K562 (cell line): ENCODE results near the gene MEGF10. TPM values are rescaled to one million over a fixed set of nuclear protein-coding genes. Genes with fewer than 3 reads are reported as not detected.

Source experiments
- ATAC-seq: fragments of 200-7000 bp; cut with Tn5 transposase; 3 replicates; pipeline ENCODE4 v1.9.1; 2020; ENCODE audit warnings: moderate library complexity
- BruUV-seq: library from RNA; stranded (reverse); fragments of 400-500 nt; replicated peaks from 2 replicates; lab custom pipeline; 2021; lab: Mats Ljungman, UMichigan
- CTCF ChIA-PET: fragments of 300-600 bp; formaldehyde crosslinking; extraction: SDS; loops from one replicate; lab custom pipeline; 2021; ENCODE audit warnings: low intra/inter-chr PET ratio; lab: Yijun Ruan, JAX
- POLR2A ChIA-PET: fragments of 300-600, 350-650 bp; sonication (Branson Sonifier 250); formaldehyde crosslinking; extraction: SDS; loops from one replicate; lab custom pipeline; 2021; ENCODE audit warnings: antibody characterized with exemption, inconsistent platforms; lab: Yijun Ruan, JAX
- DNase-seq, 4 experiments: peaks; one replicate each; pipeline versions ENCODE4 v3.0.0 to v3.0.0-alpha.2; 2011 to 2018; ENCODE audit warnings: low spot score in 3 of 4, mixed read lengths in 3 of 4; ENCODE audit errors: extremely low read depth in 1 of 4
- FAIRE-seq: peaks from 2 replicates; lab custom pipeline; 2011; peaks lifted over from hg19 to GRCh38; lab: Jason Lieb, UNC
- H2AFZ ChIP-seq: 2 replicates; pipeline ENCODE4 v1.6.0; 2011; ENCODE audit warnings: low read depth, low read length, control low read depth, inconsistent platforms
- H3K27ac ChIP-seq: fragments of 200-600 bp; 3 replicates; pipeline ENCODE4 v1.8.0; 2011; ENCODE audit warnings: low read depth, mild to moderate bottlenecking, control low read depth, inconsistent platforms, low read length, moderate library complexity, mixed read lengths; ENCODE audit errors: extremely low read depth
- H3K27me3 ChIP-seq, 2 experiments: fragments of 300-600 bp in 1 of 2; 2 replicates in 1 of 2; 3 replicates in 1 of 2; pipeline versions ENCODE4 v1.6.0 to v1.8.0; 2011; ENCODE audit warnings: inconsistent platforms in 2 of 2, low read length in 2 of 2, mild to moderate bottlenecking in 1 of 2, mixed read lengths in 1 of 2, moderate library complexity in 1 of 2; ENCODE audit not compliant: control insufficient read depth in 2 of 2, insufficient read depth in 2 of 2
- H3K36me3 ChIP-seq: fragments of 300-600 bp; 3 replicates; pipeline ENCODE4 v1.8.0; 2011; ENCODE audit warnings: mild to moderate bottlenecking, low read length, inconsistent platforms; ENCODE audit not compliant: control insufficient read depth, insufficient read depth
- H3K4me1 ChIP-seq, 2 experiments: fragments of 200-600 bp in 1 of 2; replicated peaks in 1 of 2; 2 replicates in 1 of 2; 3 replicates in 1 of 2; pipeline versions ENCODE4 v1.5.1 to v1.8.0; 2011; ENCODE audit warnings: inconsistent platforms in 2 of 2, low read length in 2 of 2, mild to moderate bottlenecking in 1 of 2, mixed read lengths in 1 of 2, moderate library complexity in 1 of 2; ENCODE audit not compliant: control insufficient read depth in 2 of 2, insufficient read depth in 2 of 2
- H3K4me2 ChIP-seq: 2 replicates; pipeline ENCODE4 v1.6.1; 2011; ENCODE audit warnings: low read length, control low read depth, inconsistent platforms, mixed read lengths; ENCODE audit not compliant: insufficient read depth
- H3K4me3 ChIP-seq: fragments of 200-600 bp; sonication (generic), shearing (Covaris generic); 2 replicates; pipeline ENCODE4 v1.5.1; 2016; ENCODE audit warnings: control low read depth, inconsistent platforms
- H3K79me2 ChIP-seq: fragments of 200-600 bp; 3 replicates; pipeline ENCODE4 v1.8.0; 2011; ENCODE audit warnings: low read length, inconsistent platforms; ENCODE audit not compliant: control insufficient read depth, insufficient read depth
- H3K9ac ChIP-seq, 2 experiments: 2 replicates each; pipeline versions ENCODE4 v1.6.0 to v1.6.1; 2011; ENCODE audit warnings: low read depth in 2 of 2, low read length in 2 of 2, control low read depth in 1 of 2, inconsistent platforms in 1 of 2, mild to moderate bottlenecking in 1 of 2, mixed read lengths in 1 of 2; ENCODE audit not compliant: insufficient read depth in 1 of 2
- H3K9me1 ChIP-seq: one replicate; pipeline ENCODE4 v1.6.0; 2011; ENCODE audit warnings: inconsistent platforms, mild to moderate bottlenecking, low read length, moderate library complexity; ENCODE audit not compliant: control insufficient read depth, insufficient read depth
- H3K9me3 ChIP-seq: replicated peaks from 2 replicates; pipeline ENCODE4 v1.5.1; 2011; ENCODE audit warnings: low read depth, low read length, inconsistent platforms; ENCODE audit not compliant: control insufficient read depth, insufficient read depth
- H4K20me1 ChIP-seq: replicated peaks from 2 replicates; pipeline ENCODE4 v1.6.1; 2011; ENCODE audit warnings: low read length, inconsistent platforms, mixed read lengths; ENCODE audit not compliant: control insufficient read depth, insufficient read depth
- ASH1L ChIP-seq: fragments of 450-650 bp; IDR thresholded peaks from 2 replicates; pipeline ENCODE4 v1.6.1; 2018; ENCODE audit warnings: borderline replicate concordance, mild to moderate bottlenecking, low read depth; ENCODE audit not compliant: partially characterized antibody
- CBX1 ChIP-seq: sonication (generic); IDR thresholded peaks from 2 replicates; pipeline ENCODE4 v1.6.1; 2016; ENCODE audit warnings: antibody characterized with exemption, low read depth, mild to moderate bottlenecking
- ESRRB ChIP-seq: fragments of 250-450 bp; sonication (Bioruptor Pico); IDR thresholded peaks from 2 replicates; pipeline ENCODE4 v1.5.0; 2020; ENCODE audit warnings: mild to moderate bottlenecking, moderate library complexity, borderline replicate concordance
- FOXK1 ChIP-seq: sonication (generic); formaldehyde crosslinking; IDR thresholded peaks from 2 replicates; pipeline ENCODE4 v1.8.0; 2022; ENCODE audit warnings: missing genetic modification reagents, mild to moderate bottlenecking, borderline replicate concordance
- KHSRP ChIP-seq: fragments of 450-650 bp; IDR thresholded peaks from 2 replicates; pipeline ENCODE4 v1.6.1; 2017
- TAF1 ChIP-seq: IDR thresholded peaks from 2 replicates; pipeline ENCODE4 v1.6.1; 2011; ENCODE audit warnings: mild to moderate bottlenecking, low read length, moderate library complexity; ENCODE audit not compliant: insufficient read depth, control insufficient read depth, severe bottlenecking; ENCODE audit errors: extremely low read depth
- ZKSCAN3 ChIP-seq: fragments of 250-450 bp; sonication (Bioruptor Pico); IDR thresholded peaks from 2 replicates; pipeline ENCODE4 v1.4.0; 2020
- ZNF445 ChIP-seq: fragments of 250-450 bp; sonication (Bioruptor Pico); IDR thresholded peaks from 2 replicates; pipeline ENCODE4 v1.4.0; 2020; ENCODE audit warnings: low read depth, mild to moderate bottlenecking, moderate library complexity
- WGBS: fragments of 100-300 bp; shearing (Covaris generic); methylation state at CpG from one replicate; pipeline ENCODE4 v1.1.6; 2016; ENCODE audit warnings: low coverage, mixed read lengths; ENCODE audit not compliant: insufficient coverage; ENCODE audit errors: missing lambda C conversion rate; 5-methylcytosine and 5-hydroxymethylcytosine counted together
- in situ Hi-C: fragments of 300-500 bp; cut with MboI; formaldehyde crosslinking; loops from 4 replicates; pipeline ENCODE4 v1.15.0; 2018; ENCODE audit warnings: inconsistent platforms, mixed read lengths
- intact Hi-C: fragments of 100-400 bp; cut with micrococcal nuclease; formaldehyde crosslinking; loops from 2 replicates; pipeline ENCODE4 v1.14.2; 2022
- polyA plus RNA-seq, 8 experiments: library from polyadenylated mRNA; depleted of rRNA in 4 of 8; stranded (reverse) in 5 of 8; unstranded in 3 of 8; fragments of >200 nt; fragmentation: Nextera tagmentation in 2 of 8; fragmentation: Illumina TruSeq in 1 of 8; extraction: Ambion mirVana in 2 of 8; extraction: Trizol in 1 of 8; gene quantifications; 2 replicates each; pipeline versions ENCODE4 v1.2.1 to v1.2.3, GENCODE V29; 2011 to 2014; ENCODE audit warnings: inconsistent platforms in 1 of 8, missing spikeins in 1 of 8
- total RNA-seq, 7 experiments: library from RNA; depleted of rRNA in 6 of 7; stranded (reverse); fragments of >200 nt in 6 of 7; fragmentation: Illumina TruSeq in 2 of 7; extraction: Trizol in 2 of 7; gene quantifications; 2 replicates each; pipeline versions ENCODE4 v1.2.1 to v1.2.3, GENCODE V29; 2011 to 2021; ENCODE audit warnings: low replicate concordance in 1 of 7
- TF ChIP-seq, protein P1 (sequence below), 2 experiments: fragments of 200-800 bp in 1 of 2; sonication (Bioruptor generic) in 1 of 2; sonication (generic) in 1 of 2; formaldehyde crosslinking in 1 of 2; IDR thresholded peaks in 1 of 2; conservative IDR thresholded peaks in 1 of 2; 2 replicates each; pipeline versions ENCODE4 v1.5.0 to v1.6.1; 2016 to 2020; ENCODE audit warnings: missing compliant biosample characterization in 1 of 2, missing genetic modification characterization in 1 of 2, missing genetic modification reagents in 1 of 2
- TF ChIP-seq, protein P2 (sequence below): fragments of 250-450 bp; sonication (Bioruptor Pico); IDR thresholded peaks from 2 replicates; pipeline ENCODE4 v1.5.0; 2021; ENCODE audit warnings: mild to moderate bottlenecking, moderate library complexity
- TF ChIP-seq, protein P3 (sequence below): fragments of 250-450 bp; sonication (Bioruptor Pico); IDR thresholded peaks from 2 replicates; pipeline ENCODE4 v1.5.0; 2021
- TF ChIP-seq, protein P4 (sequence below): fragments of 250-450 bp; sonication (Bioruptor Pico); IDR thresholded peaks from 2 replicates; pipeline ENCODE4 v1.8.0; 2022; ENCODE audit warnings: moderate library complexity, mild to moderate bottlenecking, inconsistent platforms

MEGF10 gene
- total and polyA plus RNA-seq, 9 of the 15 experiments (the other 6 are each of a cell fraction or from before 2014, with no cell fraction given) = 0.07 TPM; not detected in 8

- Histone ChIP-seq H3K4me1 (peaks cover 0 to under 1% of the 10 kb centered on the region in 2 experiments; a peak in 1 of 5 replicates), H3K9me3 (no peaks in the 10 kb centered on the region), H2AFZ (no peak overlapping the region), H3K4me3 (no peak overlapping the region), H3K79me2 (no peaks in the 10 kb centered on the region), H3K27me3 (peaks cover 0 to 10% of the 10 kb centered on the region in 2 experiments; a peak in 2 of 5 replicates), H3K27ac (no peak overlapping the region), H4K20me1 (no peaks in the 10 kb centered on the region), H3K36me3 (no peaks in the 10 kb centered on the region), H3K4me2 (no peak overlapping the region), H3K9ac (no peak overlapping the region), H3K9me1 (no peaks in the 10 kb centered on the region)
- ATAC-seq = no peak
- BruUV-seq = no TSS peak
- ChIA-PET CTCF (no interaction called here), POLR2A (no interaction called here)
- in situ Hi-C loops = no loop called here
- intact Hi-C loops = no loop called here
- 12% methylated on average over 1 of the region's 1 CpG for WGBS
- no peak for FAIRE-seq
- TF ChIP-seq TAF1 = no peak
- TF ChIP-seq ASH1L = no peak
- no peak for TF ChIP-seq KHSRP
- TF ChIP-seq CBX1 = no peak
- TF ChIP-seq ZNF445 = no peak
- TF ChIP-seq, protein P1, sequence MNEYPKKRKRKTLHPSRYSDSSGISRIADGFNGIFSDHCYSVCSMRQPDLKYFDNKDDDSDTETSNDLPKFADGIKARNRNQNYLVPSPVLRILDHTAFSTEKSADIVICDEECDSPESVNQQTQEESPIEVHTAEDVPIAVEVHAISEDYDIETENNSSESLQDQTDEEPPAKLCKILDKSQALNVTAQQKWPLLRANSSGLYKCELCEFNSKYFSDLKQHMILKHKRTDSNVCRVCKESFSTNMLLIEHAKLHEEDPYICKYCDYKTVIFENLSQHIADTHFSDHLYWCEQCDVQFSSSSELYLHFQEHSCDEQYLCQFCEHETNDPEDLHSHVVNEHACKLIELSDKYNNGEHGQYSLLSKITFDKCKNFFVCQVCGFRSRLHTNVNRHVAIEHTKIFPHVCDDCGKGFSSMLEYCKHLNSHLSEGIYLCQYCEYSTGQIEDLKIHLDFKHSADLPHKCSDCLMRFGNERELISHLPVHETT (CRISPR knock-in tag; conservative IDR thresholded peaks at IDR 0.05 in 1 of 2, IDR thresholded peaks at IDR 0.05 in 1 of 2) = no peak
- TF ChIP-seq, protein P2, sequence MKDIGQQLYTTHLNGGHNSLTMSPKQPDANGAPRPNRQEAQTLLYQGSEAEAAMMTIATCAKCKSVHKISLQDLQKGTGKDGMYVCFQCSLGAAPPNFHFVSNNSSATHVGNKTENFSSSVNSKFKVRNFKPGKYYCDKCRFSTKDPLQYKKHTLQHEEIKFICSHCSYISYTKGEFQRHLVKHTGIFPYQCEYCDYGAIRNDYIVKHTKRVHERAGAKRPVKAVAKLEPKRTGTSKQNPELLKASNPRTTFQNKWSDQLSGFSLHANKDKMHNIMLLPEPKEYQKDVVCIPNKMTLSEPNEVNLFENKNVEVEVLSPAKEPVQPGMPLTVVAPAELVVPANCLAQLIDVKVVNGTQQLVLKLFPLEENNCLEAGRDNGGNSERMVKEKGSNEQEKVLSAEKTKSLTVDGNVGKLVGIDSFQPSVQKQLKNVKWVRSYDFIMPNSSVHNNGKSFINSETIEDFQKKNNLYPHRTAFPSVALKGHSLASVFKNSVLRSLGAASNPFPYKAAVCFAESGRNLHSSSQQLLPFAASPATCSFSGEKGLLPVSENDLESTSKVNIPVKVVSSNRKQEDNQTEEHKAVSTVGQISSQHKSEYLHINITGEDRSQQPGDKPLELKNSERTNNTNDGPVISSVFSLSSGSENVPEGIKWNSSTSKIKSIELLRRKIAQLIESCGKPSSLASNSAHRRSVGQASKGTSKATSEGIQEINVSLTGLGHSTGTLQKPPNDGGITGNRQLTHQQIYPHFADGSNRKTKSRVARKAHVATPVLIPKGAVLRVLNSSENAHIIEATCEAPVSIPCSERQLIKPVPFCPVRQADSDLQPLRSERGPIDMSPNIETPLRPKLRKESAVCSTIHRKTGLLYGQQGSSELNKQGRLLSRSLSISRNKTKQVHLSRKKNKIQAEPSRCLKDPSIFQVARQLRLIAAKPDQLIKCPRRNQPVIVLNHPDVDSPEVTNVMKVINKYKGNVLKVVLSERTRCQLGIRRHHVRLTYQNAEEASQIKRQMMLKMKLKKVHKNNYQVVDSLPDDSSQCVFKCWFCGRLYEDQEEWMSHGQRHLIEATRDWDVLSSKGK = no peak
- no peak for TF ChIP-seq FOXK1 (CRISPR knock-in tag)
- TF ChIP-seq, protein P3, sequence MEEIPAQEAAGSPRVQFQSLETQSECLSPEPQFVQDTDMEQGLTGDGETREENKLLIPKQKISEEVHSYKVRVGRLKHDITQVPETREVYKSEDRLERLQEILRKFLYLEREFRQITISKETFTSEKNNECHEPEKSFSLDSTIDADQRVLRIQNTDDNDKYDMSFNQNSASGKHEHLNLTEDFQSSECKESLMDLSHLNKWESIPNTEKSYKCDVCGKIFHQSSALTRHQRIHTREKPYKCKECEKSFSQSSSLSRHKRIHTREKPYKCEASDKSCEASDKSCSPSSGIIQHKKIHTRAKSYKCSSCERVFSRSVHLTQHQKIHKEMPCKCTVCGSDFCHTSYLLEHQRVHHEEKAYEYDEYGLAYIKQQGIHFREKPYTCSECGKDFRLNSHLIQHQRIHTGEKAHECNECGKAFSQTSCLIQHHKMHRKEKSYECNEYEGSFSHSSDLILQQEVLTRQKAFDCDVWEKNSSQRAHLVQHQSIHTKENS (CRISPR knock-in tag) = no peak
- TF ChIP-seq ESRRB (CRISPR knock-in tag) = no peak
- TF ChIP-seq ZKSCAN3 (CRISPR knock-in tag) = no peak
- TF ChIP-seq, protein P4, sequence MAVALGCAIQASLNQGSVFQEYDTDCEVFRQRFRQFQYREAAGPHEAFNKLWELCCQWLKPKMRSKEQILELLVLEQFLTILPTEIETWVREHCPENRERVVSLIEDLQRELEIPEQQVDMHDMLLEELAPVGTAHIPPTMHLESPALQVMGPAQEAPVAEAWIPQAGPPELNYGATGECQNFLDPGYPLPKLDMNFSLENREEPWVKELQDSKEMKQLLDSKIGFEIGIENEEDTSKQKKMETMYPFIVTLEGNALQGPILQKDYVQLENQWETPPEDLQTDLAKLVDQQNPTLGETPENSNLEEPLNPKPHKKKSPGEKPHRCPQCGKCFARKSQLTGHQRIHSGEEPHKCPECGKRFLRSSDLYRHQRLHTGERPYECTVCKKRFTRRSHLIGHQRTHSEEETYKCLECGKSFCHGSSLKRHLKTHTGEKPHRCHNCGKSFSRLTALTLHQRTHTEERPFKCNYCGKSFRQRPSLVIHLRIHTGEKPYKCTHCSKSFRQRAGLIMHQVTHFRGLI (CRISPR knock-in tag) = no peak
- no peak for DNase-seq
Observed at GRCh38 chr5:127295454-127295853, 4.9 kb downstream of the MEGF10 start.
